Measurements from ENCODE around the gene ATG16L1.

GRCh38 chr2:233295891-233296290, 44.4 kb downstream of the ATG16L1 start:
- TF ChIP-seq CTCF (IDR thresholded peaks at IDR 0.05) (no peak), POLR2A (IDR thresholded peaks at IDR 0.05; ENCODE audit: low read depth) (no peak), EP300 (IDR thresholded peaks at IDR 0.05) (no peak), POLR2AphosphoS5 (IDR thresholded peaks at IDR 0.05) (no peak)

All from esophagus muscularis mucosa (tissue), 4 donors.